ENCODE data around the gene IQGAP1. TPM values are rescaled to one million over a fixed set of nuclear protein-coding genes. Genes with fewer than 3 reads are reported as not detected.
"Not testable (repeated sequence)": the region's sequence is repeated elsewhere in the genome, so short reads cannot be mapped to it uniquely, and the experiment has no call there.

Gene IQGAP1
- total RNA-seq, 1 donor from 2014 or later, result 41.0 TPM

DNA sequence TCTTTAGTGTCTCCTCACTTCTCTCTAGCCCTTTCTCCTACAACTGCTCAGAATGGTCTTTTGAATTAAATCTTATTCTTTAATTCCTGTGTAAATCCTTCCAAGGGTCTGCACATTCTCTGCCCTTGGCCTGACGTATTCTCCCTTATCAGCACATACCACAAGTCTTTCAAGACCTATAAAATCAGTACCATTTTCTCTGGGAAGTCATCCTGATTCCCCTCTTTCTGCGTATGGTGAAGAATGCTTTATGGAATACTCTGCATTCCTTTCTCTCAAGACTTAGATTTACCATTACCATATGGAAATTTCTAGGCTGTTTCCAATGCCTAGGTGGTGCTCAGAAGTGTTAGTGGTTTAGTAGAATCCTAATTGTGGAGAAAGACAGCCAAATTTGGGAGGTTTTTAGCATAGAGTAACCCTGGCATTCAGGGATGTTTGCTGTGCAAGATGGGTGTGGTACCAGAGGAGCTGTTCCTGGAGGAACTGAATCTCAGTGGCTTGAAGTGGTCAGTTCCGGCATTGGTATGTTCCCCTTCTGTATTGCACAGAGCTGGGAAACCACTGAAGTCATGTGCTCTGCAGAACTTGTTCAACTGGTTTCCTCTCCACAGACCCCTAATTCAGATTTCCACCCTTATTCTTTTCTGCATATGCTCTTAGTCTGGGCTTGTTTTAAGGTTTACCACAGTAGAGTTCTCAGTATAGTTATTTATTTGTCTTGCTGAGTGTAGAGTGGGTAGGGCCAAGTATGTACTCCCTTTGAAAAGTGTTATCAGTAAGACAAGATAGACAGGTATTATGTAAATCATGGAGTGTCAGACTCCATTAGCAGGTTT is 24.5 kb downstream of the IQGAP1 start:
- no peak for DNase-seq

DNA sequence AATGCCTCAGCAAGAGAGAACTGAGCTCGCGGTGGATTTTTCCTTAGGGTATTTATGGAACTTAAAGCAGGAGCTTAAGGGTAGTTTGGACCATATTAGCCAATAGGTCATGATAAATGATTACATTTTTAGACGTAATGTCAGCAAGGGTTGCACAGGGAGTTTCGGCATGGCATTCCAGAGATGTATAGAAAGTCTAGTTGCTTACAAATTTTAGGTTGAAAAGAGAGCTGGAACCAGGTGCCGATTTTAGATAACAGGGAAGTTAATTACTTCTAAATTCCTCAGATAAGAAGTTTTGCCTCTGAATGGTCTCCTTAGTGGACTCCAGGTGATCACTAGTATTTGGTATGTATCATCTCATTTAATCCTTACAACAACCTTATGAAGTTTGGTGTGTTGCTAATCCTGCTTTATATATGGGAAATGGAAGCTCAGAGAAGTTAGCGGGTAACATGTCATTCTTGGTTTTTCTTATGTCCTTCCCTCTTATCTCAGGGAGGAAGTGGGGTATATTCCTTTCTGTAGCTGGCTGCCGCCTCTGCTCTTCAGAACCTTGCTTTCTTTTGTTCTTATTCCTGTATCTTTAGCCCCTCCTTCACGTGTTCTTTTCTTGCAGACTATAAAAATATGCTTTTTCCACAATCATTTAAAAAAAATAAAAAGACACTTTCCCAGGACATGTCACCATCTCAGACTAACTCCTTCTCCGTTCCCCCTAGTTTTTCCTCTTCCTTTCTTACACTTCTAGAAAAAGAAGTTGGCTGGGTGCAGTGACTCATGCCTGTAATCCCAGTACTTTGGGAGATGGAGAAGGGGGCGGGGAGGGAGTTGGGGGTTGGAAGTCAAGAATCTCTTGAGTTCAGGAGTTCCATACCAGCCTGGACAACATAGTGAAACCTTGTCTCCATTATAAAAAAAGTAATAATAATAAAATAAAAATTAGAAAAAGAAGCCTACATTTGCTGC is 25.7 kb downstream of the IQGAP1 start:
- no peak for DNase-seq

- no peak for DNase-seq
These were observed 26.5 kb downstream of the IQGAP1 start for GRCh38 chr15:90414408-90415028.

- DNase-seq, result not testable (repeated sequence)
These were observed 28.0 kb downstream of the IQGAP1 start for GRCh38 chr15:90416052-90416451.

DNA sequence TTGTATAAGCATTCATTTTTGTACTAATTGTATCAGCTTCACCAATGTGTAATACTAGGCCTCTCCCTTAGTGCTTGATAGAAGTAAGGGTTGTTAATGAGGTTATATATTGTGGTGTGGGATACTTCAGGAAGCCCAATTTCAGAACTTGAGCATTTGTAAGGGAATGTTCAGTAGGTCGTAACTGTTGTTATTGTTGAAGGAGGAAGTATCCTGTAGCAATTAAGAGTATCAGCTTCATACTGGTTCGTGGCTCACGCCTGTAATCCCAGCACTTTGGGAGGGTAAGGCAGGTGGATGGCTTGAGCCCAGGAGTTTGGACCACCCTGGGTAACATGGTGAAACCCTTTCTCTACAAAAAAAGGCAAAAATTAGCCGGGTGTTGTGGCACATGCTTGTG is 30.6 kb downstream of the IQGAP1 start:
- no peak for DNase-seq

DNA sequence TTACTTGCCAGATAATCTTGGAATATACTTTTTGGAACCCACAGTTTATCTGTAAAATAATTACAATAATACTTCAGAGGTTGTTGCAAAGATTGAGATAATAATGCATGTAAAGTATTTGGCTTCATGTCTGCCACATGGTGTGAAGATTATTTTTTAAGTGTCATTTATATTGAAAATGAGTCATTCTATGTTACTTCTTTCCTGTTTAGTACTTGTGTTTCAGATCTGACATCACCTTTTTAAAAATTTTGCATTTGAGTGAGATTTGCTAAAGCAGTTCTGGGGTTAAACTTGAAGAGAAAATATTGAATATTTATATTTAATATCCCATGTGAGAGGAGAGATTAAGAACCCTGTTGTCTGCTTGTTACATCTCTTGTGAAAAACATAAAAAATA is 31.2 kb downstream of the IQGAP1 start:
- no peak for DNase-seq

DNA sequence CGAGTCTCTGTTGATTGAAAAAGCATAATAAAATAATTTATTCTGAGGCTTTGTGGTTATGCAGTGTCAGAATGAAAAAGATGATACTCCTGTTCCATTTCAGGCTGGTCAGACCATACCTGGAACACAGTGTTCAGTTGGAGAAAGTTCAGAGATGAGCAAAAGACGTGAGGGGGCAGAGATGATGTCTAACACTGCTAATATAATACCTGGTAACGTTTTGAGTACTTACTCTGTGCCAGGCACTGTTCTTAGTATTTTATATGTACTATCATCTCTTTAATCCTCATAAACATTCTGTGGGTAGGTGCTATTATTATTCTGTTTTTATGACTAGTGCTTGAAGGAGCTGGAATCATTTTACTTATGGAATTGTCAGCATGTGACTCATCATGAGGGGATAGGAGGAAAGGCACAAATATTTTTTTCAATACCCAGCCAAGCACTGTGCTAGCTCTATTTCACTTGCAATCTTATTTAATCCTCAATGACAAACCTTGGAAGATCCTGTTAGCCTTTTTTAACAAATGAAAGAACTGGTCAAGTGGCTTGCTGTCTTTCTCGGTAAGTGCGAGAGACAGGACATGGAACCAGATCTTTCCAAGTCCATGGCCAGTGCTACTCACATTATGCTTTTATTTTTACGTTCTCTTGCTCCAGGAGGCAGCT is 31.8 kb downstream of the IQGAP1 start:
- no peak for DNase-seq

GRCh38 chr15:90420451-90420850 is 32.4 kb downstream of the IQGAP1 start:
- no peak for DNase-seq

- DNase-seq, result no peak
These were observed 33.5 kb downstream of the IQGAP1 start for GRCh38 chr15:90421527-90421926.

DNA sequence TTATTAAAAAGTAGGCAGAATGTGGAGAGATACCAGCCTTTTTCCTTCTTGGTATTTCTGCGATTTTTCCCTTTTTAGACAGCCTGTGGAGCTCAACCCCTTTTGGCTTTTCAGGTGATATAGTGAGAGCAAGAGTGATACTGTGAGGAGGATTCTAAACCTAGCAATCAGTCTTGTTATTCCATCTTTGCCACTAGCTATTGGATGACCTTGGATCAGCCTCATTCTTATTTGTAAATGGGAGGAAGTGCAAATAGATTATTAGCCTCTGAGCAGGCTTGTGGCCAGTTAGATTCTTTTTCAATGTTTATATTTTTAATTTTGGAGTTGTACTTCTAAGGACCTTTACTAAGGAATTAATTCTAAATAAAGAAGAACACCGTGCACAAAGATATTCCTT is 34.0 kb downstream of the IQGAP1 start:
- DNase-seq, result no peak

DNA sequence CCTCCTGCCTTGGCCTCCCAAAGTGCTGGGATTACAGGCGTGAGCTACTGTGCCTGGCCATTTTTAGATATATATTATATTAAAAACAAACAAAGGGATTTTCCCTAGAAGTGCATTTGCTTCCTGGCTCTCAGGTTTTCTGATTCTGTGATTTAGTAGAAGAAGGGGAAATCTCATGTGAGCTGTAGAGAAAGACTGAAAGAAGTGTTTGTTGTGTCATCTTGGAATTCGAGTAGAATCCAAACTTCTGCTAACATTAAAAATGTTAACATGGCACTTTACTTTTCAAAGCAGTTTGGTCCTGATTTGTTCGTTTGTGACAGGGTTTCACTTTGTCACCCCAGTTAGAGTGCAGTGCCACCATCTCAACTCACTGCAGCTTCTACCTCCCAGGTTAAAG is 34.9 kb downstream of the IQGAP1 start:
- DNase-seq, result no peak

DNA sequence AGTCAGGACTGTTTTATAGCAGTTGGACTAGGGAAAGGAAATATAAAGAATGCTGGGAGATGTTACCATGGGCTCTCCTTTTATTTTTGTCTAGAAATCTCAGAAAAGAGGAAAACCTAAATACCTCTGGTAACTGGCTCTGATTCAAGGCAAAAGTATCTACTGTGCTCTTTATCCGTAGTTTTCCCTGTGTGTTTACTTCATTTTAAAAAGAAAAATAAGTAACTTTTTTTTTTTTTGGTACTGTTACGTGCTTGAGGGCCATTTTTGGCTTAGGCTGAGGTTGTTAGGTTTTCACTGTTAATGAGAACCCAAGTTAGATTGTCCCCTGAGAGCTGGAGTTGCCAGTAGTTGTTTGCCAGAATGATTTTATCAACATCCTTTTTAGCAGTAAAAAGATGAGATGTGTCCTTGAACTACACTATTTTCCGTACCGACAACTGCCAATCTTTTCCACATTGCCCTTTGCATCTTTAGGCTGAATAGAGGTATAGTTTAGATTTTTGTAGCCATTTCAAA is 35.8 kb downstream of the IQGAP1 start:
- DNase-seq, result no peak

GRCh38 chr15:90425726-90426346 is 37.8 kb downstream of the IQGAP1 start:
- DNase-seq, result no peak

DNA sequence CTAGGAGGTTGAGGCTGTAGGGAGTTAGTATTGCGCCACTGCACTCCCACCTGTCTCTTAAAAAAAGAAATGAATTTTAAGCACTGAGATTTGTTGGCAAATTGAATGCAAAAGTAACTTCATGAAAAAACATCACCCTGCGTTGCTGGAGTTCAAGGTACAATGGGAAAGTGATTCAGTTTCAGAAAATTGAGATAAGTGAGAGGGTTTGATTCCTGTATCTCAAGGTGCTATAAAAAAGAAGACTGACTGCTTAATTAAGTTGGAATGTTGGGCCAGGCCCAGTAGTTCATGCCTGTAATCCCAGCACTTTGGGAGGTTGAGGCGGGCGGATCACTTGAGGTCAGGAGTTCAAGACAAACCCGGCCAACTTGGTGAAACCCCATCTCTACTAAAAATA is 39.1 kb downstream of the IQGAP1 start:
- no peak for DNase-seq

GRCh38 chr15:90432253-90432652 is 44.2 kb downstream of the IQGAP1 start:
- no peak for DNase-seq

- no peak for DNase-seq
These were observed 47.8 kb downstream of the IQGAP1 start for GRCh38 chr15:90435652-90436337.

DNA sequence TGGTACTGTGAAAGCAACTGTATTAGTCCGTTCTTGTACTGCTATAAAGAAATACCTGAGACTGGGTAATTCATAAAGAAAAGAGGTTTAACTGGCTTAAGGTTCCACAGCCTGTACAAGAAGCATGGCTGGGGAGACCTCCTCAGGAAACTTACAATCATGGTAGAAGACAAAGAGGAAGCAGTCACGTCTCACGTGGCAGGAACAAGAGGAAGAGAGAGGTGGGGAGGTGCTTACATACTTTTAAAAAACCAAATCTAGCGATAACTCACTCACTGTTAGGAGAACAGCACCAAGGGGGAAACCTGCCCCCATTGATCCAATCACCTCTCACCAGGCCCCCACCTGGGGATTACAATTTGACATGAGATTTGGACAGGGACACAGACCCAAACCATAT is 48.9 kb downstream of the IQGAP1 start:
- no peak for DNase-seq

- no peak for DNase-seq
These were observed 49.5 kb downstream of the IQGAP1 start for GRCh38 chr15:90437516-90437915.

- DNase-seq, result no peak
These were observed 51.9 kb downstream of the IQGAP1 start for GRCh38 chr15:90439946-90440345.

- no peak for DNase-seq
These were observed 53.0 kb downstream of the IQGAP1 start for GRCh38 chr15:90441027-90441426.

- DNase-seq, result no peak
These were observed 54.4 kb downstream of the IQGAP1 start for GRCh38 chr15:90442423-90442822.
